ENCODE data around the gene TRAF1.

The TRAF1 gene

GRCh38 chr9:120866651-120867050 lies 59.9 kb downstream of the TRAF1 start:
- no peak for DNase-seq

- DNase-seq: no peak
These were observed 60.8 kb downstream of the TRAF1 start for GRCh38 chr9:120865809-120866208.

- no peak for DNase-seq
These were observed 61.4 kb downstream of the TRAF1 start for GRCh38 chr9:120865176-120865575.

GRCh38 chr9:120864719-120865118 lies 61.9 kb downstream of the TRAF1 start:
- no peak for DNase-seq

GRCh38 chr9:120863833-120864232 lies 62.8 kb downstream of the TRAF1 start:
- DNase-seq: no peak

- no peak for DNase-seq
These were observed 64.1 kb downstream of the TRAF1 start for GRCh38 chr9:120862452-120862851.

GRCh38 chr9:120861935-120862334 lies 64.7 kb downstream of the TRAF1 start:
- DNase-seq: no peak

GRCh38 chr9:120860083-120860482 lies 66.5 kb downstream of the TRAF1 start:
- no peak for DNase-seq

GRCh38 chr9:120859361-120859760 lies 67.2 kb downstream of the TRAF1 start:
- DNase-seq: no peak

GRCh38 chr9:120857902-120858301 lies 68.7 kb downstream of the TRAF1 start:
- DNase-seq: no peak

- DNase-seq: no peak
These were observed 69.1 kb downstream of the TRAF1 start for GRCh38 chr9:120857481-120857880.

- no peak for DNase-seq
These were observed 69.9 kb downstream of the TRAF1 start for GRCh38 chr9:120856700-120857099.

GRCh38 chr9:120855827-120856670 lies 70.5 kb downstream of the TRAF1 start:
- no peak for DNase-seq

- no peak for DNase-seq
These were observed 71.8 kb downstream of the TRAF1 start for GRCh38 chr9:120854596-120855327.

GRCh38 chr9:120853198-120853597 lies 73.4 kb downstream of the TRAF1 start:
- no peak for DNase-seq
